Activated CD4-positive, CD25-positive, alpha-beta regulatory T cell treated with anti-CD3 and anti-CD28 coated beads, Interleukin-2, amount 50 U/mL, for 72 hours (primary cell): ENCODE measurements around the gene TAGLN.

ENCODE experiments used
- DNase-seq: peaks from one replicate; pipeline ENCODE4 v3.0.0; 2021

The TAGLN gene

GRCh38 chr11:117199053-117199915 is at the start of gene TAGLN:
TAGLN (plus strand) TSS chr11:117199370; CDS start chr11:117203014, 3,644 bp downstream.
- DNase-seq = no peak

- DNase-seq = no peak
Measured at GRCh38 chr11:117152066-117152465, 47.1 kb upstream of the TAGLN start.

GRCh38 chr11:117154468-117154867 is 44.7 kb upstream of the TAGLN start:
- DNase-seq = no peak

- DNase-seq = no peak
Measured at GRCh38 chr11:117157507-117157906, 41.7 kb upstream of the TAGLN start.

- DNase-seq = no peak
Measured at GRCh38 chr11:117159892-117160291, 39.3 kb upstream of the TAGLN start.

GRCh38 chr11:117160826-117161225 is 38.3 kb upstream of the TAGLN start:
- no peak for DNase-seq

GRCh38 chr11:117166491-117166890 is 32.7 kb upstream of the TAGLN start:
- no peak for DNase-seq

- DNase-seq = no peak
Measured at GRCh38 chr11:117169736-117170135, 29.4 kb upstream of the TAGLN start.

GRCh38 chr11:117170210-117170609 is 29.0 kb upstream of the TAGLN start:
- no peak for DNase-seq

GRCh38 chr11:117171007-117171403 is 28.2 kb upstream of the TAGLN start:
- no peak for DNase-seq

GRCh38 chr11:117171404-117172061 is 27.6 kb upstream of the TAGLN start:
- DNase-seq = no peak

- no peak for DNase-seq
Measured at GRCh38 chr11:117172724-117173421, 26.3 kb upstream of the TAGLN start.

GRCh38 chr11:117175104-117175503 is 24.1 kb upstream of the TAGLN start:
- DNase-seq = no peak

- DNase-seq = no peak
Measured at GRCh38 chr11:117175781-117176180, 23.4 kb upstream of the TAGLN start.

GRCh38 chr11:117176186-117176585 is 23.0 kb upstream of the TAGLN start:
- no peak for DNase-seq

GRCh38 chr11:117177534-117178209 is 21.5 kb upstream of the TAGLN start:
- no peak for DNase-seq

- DNase-seq = peak; percentile 82
Measured at GRCh38 chr11:117178210-117179034, 20.7 kb upstream of the TAGLN start, which contains the start of gene SIDT2. SIDT2 (plus strand) TSS chr11:117178743; CDS start chr11:117179264, 521 bp downstream.

GRCh38 chr11:117179048-117179999 is 19.8 kb upstream of the TAGLN start:
- peak; percentile 61 for DNase-seq

GRCh38 chr11:117180020-117180419 is 19.1 kb upstream of the TAGLN start:
- DNase-seq = no peak

- DNase-seq = peak; percentile 34
Measured at GRCh38 chr11:117180661-117181585, 18.2 kb upstream of the TAGLN start.
